Measurements from ENCODE around the gene POU3F4.

GRCh38 chrX:83511208-83511607 lies 3.1 kb downstream of the POU3F4 start:
- TF ChIP-seq CTCF (IDR thresholded peaks at IDR 0.05) (no peak), POLR2A (IDR thresholded peaks at IDR 0.05) (no peak), POLR2AphosphoS5 (IDR thresholded peaks at IDR 0.05) (no peak), EP300 (IDR thresholded peaks at IDR 0.05) (no peak)
